Measurements from ENCODE around the gene CTRL.
A peak's percentile ranks its signal among the peaks of the same experiment; 100 is the strongest.

The CTRL gene

DNA sequence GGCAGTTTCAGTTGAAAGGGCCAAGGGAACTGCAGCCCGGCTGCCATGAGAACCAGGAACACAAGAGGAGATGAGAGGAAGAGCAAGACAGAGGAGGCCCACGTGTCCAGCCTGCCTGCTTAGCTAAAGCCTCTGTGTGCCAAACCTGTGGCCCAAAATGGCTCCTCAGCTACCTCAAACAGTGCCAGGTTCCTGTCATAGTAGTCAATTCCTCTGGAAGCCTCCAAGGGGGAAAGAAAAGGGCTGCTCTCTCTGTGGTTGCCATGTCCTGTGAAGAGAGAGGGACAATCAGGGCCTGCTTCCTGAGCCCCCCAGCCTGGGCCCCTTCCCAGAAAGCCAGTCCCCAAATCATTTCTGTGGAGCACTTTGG lies 31.6 kb upstream of the CTRL start:
- DNase-seq (ENCODE audit: low spot score) = no peak
- no peak for FAIRE-seq

DNA sequence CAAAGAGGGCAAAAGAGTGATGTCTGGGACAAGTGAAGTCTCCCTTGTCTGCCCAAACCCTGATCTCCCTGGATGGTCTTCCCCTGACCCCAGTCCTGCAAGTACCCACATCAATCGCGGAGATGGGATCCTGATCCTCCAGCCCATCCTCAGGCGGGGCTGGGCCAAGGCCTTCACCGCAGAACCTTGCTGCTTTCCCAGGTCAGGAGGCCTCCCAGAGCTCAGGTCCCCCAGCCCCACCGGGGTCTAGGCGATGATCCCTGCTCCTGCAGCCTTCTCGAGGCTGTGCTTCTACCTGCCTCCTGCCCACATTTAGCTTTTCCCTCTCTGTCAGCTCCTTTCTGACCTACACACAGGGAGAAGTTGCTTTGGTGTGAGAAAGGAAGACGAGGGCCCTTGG lies 30.5 kb upstream of the CTRL start:
- FAIRE-seq = no peak
- DNase-seq (ENCODE audit: low spot score) = no peak

DNA sequence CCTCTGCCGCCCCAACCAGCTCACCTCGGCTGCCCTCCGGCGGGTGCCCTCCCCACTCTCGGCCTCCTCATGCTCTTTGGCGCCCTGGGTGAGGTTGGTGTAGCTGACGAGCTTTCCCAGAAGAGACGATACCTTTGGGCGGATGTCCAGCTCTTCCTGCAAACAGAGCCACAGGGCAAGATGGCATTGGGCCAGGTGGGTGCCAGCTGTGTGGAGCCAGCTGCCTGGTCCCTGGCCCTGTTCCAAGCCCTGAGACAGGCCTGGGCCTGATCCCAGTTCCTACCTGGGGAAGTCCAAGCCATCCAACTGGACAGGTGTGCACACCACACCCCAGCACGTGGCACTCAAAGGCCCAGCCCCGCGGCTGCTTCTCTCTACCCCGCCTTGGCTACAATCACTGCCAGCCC lies 29.9 kb upstream of the CTRL start:
- FAIRE-seq = no peak
- DNase-seq (ENCODE audit: low spot score) = no peak

GRCh38 chr16:67959536-67960329 lies 28.1 kb upstream of the CTRL start:
- no peak for FAIRE-seq
- peak; percentile 70 for DNase-seq (ENCODE audit: low spot score)

DNA sequence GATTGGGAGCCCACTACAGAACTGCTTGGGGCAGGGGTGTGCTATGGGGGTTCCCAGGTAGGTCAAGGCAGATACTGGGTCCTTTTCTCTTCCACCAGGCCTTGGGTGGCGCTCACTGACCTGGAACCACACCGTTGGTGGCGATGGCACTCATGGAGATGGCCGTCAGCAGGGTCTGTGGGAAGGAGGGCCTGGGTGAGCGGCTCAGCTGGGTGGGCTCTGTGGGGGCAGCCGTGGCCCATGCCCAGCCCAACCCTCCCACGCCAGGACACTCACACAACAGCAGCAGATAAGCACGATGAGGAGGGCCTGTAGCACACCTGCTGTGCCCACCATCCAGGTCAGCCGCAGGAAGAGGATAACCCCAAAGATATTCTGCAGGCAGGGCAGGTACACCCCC lies 26.0 kb upstream of the CTRL start:
- no peak for DNase-seq (ENCODE audit: low spot score)
- FAIRE-seq = no peak

- FAIRE-seq (no peak), DNase-seq (ENCODE audit: low spot score) (no peak)
Observed at GRCh38 chr16:67954421-67955196, 22.9 kb upstream of the CTRL start.

DNA sequence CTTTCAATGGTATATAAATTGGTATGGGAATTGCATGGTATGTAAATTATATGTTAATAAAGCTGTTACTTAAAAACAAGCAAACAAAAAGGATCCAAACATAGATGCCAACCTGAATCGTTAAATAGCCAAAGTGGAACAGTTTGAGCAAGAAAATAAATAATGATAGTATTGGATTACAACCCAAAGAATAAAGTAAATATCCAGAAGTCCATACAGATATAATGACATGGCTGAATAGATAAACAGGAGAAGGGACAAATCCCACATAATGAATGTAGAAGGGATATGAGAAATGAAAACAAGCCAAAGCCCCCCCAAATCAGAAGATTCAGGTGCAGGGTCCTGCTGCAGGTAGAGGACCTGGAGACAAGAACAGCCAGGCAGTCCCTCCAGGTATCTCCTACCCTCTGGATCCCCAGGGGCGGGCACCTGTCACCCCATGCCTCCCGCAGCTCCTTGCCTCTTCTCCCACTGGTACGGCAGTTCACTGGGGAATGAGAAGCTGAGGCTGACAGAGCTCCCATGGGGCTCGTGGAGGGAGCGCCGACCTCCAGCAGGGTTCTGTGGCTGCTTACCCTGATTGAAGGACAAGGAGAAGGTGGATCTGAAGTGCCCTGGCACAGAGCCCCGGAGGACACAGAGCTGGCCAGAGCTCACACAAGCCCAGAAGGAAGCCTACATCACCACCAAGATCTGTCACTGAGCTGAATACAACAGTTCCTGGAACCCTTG lies 22.1 kb upstream of the CTRL start:
- no peak for FAIRE-seq
- DNase-seq (ENCODE audit: low spot score) = no peak

DNA sequence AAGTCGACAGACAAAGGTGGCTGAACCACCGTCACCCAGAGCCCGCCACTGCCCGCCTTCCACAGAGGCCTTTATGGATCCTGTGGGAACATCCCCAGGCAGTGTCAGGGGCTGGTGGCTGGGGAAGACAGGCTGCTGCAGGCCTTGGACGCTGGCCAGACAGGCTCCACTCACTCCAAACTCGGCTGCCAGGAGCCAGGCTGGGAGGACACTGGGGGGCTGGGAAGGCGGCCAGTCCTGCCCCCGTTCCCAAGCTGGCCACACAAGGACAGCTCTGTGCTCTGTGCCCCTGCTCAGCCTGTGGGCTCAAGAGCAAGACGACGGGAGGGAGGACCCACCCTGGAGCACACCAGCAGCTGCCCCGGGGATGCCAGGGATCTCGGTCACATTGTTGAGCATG lies 19.8 kb upstream of the CTRL start:
- FAIRE-seq = no peak

DNA sequence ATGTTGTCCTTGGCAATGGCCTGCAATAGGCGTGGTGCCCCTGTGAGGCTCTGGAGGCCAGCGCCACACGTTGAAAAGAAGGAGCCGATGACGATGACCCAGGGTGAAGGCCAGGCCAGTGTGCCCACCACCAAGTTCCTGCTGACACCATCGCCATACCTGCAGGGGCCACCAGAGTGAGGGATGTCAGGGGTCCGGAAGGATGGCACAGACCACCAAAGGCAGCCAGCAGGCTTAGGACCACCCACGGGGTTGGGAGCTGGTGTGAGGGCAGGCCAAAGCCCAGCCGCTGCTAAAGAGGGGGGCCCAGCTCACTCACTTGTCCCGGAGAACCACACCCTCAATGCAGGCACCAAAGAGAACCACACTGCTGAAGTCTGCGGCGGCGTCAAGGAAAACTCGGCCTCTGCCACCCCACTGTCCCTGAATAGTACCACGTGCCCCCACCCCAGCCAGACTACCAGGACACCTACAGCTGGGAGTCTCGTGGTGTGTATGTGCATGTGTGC lies 18.7 kb upstream of the CTRL start:
- DNase-seq (ENCODE audit: low spot score) (no peak), FAIRE-seq (no peak)

More for the DNA sequence above, 19.8 kb upstream of the CTRL start:
- DNase-seq (ENCODE audit: low spot score) = no peak

- no peak for DNase-seq (ENCODE audit: low spot score)
- no peak for FAIRE-seq
Observed at GRCh38 chr16:67949645-67950044, 18.0 kb upstream of the CTRL start.

DNA sequence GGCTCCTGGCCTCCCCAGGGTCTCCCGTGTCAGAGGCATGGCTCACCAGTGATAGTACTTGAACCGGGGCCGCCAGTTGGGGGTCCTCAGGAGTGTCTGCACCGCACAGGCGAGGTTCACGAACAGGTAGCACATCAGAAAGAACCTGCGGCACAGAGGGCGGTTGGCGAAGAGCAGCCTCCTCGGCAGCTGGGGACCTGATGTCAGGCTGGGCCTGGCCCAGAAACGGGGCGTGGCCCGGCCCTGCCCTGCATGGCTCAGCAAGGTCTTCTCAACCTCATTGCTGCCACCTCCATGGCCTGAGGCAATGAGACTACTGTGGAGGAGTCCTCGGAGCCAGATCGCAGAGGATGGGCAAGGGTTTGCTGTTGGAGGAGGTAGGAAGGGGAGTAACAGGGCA lies 16.4 kb upstream of the CTRL start:
- DNase-seq (ENCODE audit: low spot score) (no peak), FAIRE-seq (no peak)

DNA sequence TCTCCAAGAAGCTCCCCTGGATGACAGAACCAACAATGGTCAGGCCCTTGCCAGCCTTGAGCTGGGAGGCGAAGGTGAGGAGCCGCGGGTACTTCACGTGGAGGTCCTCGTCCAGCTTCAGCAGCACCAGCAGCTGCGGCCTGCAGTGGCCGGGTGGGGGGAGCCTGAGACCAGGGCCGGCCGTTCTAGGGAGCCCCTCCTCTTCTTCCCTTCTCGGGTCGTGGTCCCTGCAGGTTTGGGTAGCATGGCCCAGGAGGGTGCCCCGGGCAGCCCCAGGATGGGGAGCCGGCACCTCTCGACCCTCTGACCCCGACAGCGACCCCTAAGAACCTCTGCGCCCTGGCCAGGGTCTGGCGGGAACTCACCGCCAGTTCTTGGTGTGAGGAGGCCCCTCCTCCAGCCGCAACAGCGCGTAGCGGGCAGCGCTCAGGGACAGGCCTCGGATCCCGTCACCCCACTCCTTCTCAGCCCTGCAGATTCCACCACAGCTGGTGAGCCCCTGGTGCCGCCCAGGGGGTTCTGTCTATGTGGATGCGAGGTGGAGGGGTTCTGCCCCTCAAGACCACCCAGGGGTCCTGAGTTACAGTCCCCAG lies 15.4 kb upstream of the CTRL start:
- no peak for DNase-seq (ENCODE audit: low spot score)
- no peak for FAIRE-seq

DNA sequence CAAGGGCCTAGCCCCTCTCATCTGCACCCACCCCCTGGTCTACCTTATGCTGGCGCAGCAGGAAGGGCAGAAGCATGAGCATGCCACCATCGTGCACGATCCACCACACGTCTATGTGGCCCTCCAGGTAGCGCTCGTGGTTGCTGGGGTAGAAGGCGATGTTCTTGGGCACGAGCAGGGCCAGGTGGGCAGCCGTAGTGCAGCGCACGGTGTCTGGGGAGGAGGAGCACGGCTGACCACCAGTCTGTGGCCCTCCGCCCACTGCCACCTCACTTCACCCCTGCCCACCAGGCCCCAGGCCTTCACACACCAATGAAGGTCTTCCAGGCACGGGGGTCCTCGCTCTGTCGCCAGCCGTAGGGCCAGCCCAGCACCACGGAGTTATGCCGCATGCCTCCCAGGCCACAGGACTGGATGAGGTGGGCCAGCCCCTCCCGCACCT lies 14.5 kb upstream of the CTRL start:
- FAIRE-seq (no peak), DNase-seq (ENCODE audit: low spot score) (no peak)

GRCh38 chr16:67945392-67945933 lies 13.8 kb upstream of the CTRL start:
- no peak for DNase-seq (ENCODE audit: low spot score)
- FAIRE-seq = no peak

GRCh38 chr16:67944690-67945391 lies 13.2 kb upstream of the CTRL start:
- DNase-seq (ENCODE audit: low spot score) (no peak), FAIRE-seq (no peak)

GRCh38 chr16:67943619-67944504 lies 12.2 kb upstream of the CTRL start, which contains the start of gene LCAT:
Gene LCAT (minus strand): TSS chr16:67944120. CDS start chr16:67944101, 19 bp downstream.
- DNase-seq (ENCODE audit: low spot score) (no peak), FAIRE-seq (no peak)

DNA sequence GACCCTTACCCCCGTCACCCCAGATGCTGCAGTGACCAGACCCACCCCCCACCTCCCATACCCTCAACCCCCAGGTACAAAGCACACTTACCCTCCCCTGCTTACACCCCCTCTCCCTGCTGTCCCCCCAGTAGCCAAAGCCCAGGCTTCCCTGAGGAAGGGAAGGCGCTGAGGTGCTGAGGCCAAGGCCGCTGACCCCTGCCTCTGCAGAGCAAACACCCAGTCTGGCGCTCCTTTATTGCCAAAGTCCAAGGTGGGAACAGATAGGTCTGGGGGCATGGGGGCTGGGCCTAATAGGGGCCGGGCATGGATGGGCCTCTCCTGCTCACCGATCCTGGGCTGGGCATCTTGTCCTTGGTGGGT lies 11.6 kb upstream of the CTRL start:
- FAIRE-seq (no peak), DNase-seq (ENCODE audit: low spot score) (no peak)

DNA sequence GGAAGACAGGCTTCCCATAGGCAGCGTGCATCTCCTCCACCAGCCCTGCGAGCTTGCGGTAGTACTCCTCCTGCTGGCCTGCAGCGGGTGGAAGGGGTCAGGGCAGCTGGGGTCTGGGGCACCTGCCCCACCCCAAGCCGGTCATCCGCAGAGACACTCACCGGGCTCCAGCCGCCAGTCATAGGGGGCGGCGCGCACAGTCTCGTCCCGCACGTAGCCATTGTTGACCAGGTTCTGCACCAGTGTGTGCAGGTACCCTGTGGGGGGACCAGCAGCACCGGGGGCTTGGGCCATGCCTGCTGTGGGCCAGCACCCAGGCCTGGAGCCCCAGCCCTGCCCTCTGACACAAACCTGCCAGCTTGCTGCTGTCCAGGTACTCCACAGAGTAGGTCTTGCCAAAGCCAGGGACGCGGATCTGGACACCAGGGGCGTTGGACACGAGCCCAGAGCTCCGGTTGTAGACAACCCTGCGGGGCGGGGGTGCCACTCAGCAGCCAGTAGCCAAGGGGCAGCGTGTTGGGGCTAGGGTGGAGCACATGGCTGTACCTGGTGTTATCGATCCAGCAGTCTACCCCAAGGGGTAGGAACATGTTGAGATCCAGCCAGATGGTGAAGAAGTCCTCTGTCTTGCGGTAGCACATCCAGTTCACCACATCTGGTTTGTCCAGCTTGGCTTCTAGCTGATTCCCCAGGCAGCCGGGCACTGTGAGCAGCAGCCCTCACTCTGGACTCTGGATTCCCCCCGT lies 11.0 kb upstream of the CTRL start:
- FAIRE-seq (no peak), DNase-seq (ENCODE audit: low spot score) (no peak)

- DNase-seq (ENCODE audit: low spot score) = peak; percentile 54
- FAIRE-seq = no peak
Observed at GRCh38 chr16:67942200-67942509, 10.5 kb upstream of the CTRL start.
